GM12873 (cell line): ENCODE results near the gene BTG2.

Source experiments
- CTCF ChIP-seq: IDR thresholded peaks from 2 replicates; pipeline ENCODE4 v1.5.1; 2012; ENCODE audit warnings: low read depth, mild to moderate bottlenecking, moderate library complexity, low read length, control low read depth; ENCODE audit not compliant: insufficient read depth; ENCODE audit errors: missing control alignments

BTG2 gene

DNA sequence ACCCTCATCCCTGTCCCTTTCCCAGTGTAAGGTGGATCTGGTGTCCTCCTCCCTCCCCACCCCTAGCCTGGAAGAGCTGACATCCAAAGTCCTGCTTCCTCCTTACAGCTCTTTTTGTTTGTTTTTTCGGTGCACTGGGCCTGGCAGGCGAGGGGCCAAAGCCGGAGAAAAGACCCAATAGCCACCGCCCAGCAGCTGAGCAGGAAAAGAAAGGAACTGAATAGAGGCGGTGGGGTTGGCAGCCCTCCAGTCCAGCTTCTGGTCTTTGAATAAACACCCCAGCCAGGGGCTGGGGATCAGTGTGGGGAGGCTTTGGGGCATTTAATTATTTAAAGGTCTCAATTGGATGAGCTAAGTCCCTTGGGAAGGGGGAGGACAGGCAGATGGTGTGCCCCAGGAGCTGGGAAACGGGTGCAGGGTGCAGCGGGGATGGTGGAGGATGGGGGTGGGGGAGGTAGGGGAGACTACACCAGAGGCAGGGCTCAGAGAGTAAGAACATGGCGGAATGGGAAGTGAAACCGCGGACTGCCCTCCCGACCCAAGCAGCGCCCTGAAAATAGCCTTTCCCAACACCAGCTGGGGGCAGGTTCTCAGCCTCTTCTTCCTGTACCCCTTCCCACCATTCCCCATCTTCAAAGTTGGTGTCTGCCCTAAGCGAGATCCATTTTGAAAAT is 20.2 kb downstream of the BTG2 start:
- TF ChIP-seq CTCF, result no peak

DNA sequence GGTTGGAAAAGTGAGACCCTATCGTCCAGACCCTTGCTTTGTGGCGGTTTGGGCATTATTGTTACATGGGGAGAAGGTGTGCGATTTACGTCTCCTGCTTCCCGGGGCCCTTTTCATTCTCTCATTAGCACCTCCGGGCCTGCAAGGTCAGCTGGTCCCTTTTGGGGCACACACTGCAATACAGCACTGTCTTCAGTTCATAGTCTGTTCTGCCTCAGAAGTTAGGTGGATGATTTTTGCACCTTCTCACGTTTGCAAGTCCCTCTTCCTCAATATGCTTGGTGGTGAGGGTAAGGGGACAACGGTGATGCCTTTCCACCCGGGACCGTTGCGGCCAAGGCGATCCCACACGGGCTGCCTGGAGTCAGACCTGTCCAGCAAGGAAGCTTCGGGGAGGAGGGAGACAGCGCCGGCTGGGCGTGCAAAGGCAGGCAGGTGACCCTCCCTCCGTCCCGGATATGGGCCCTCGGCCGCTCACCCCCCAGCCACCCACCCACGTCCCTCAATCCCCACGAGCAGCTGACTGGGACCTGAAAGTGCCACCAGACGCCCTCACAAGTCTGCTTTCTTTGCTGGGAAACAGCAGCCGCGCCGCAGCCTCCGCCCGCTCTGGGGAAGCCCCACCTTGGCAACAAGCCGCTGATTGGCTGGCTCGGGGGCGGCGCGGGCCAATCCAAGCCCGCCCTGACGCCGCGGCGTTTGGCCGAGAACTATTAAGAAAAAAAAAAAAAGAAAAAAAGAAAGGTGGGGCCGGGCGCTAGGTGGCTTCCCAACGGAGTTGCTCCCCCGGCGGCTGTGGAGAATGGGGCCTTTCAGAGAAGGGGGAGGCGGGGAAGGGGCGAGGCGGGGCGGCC is 21.7 kb downstream of the BTG2 start:
- no peak for TF ChIP-seq CTCF

DNA sequence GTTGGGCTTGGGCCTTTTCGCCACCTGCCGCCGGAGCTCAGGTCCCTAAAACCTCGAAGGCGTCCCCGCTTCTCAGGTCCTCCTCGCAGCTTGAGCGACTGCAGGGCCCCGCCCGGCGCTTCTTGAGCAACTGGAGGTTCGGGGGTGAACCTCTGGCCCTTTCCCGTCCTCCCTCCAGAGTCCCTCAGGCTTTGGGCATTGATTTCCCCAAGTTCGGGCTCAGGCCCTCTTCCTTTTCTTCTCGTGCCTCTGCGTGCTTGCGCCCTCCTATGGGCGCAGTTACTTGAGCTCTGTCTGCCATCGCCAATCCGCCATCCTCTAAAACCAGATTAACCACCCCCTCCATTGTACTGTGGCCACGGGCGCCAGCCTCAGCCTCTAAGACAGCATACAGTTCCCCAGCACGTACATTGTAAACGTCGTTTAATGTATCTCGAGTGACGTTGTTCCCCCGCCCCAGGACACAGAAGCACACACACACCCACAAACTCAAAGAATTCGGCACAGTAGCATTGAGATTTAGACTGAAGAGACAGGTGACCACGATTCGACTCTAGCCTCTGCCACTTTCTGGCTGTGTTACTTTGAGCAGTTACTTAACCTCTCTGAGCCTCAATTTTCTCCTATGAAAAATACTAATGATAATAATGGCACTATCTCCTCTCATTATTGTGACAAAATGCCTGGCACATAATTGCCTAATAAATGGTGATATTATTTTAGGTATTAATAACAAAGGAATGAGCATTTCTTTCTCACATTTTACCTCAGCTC is 22.6 kb downstream of the BTG2 start:
- peak; percentile 48 for TF ChIP-seq CTCF

- TF ChIP-seq CTCF, result no peak
Observed at GRCh38 chr1:203328714-203329122, 23.4 kb downstream of the BTG2 start.

DNA sequence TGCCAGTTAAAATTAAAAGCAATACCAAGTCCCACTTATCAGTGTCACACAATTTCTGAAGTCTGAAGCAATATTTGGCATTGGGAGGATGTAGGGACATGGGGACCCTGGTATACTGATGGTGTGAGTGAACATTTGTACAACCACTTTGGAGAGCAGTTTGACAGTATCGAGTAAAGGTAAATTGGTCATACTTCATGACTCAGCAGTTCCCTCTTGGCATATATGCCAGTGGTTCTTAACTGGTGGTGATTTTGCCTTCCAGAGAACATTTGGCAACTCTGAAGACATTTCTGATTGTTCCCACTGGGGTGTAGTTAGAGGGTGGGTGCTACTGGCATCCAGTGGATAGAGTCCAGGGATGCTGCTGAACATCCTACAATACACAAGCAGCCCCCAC is 25.9 kb downstream of the BTG2 start:
- no peak for TF ChIP-seq CTCF

DNA sequence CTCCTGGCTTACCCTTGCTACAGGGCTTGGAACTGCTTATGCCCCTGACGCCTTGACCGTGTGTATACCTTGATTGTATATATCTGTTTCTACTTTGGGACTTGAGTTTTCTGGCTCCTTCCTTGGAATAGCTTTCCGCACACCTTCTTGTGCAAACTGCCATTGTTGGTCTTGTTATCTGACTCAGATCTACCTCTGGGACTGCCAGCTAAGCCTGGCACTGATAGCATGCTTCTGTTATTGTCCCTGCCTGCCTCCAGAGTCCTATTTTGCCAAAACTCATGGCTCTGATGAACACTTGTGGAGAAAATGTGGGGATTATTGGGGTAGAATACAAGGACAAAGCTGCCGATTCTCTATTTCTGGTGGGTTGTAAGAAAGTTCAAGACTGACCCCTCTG is 30.2 kb downstream of the BTG2 start:
- TF ChIP-seq CTCF, result no peak

GRCh38 chr1:203336097-203336496 is 30.8 kb downstream of the BTG2 start:
- no peak for TF ChIP-seq CTCF
